Nephron progenitor cell (in vitro differentiated cells): ENCODE data around the gene MYO1D.

Source experiments
- DNase-seq: peaks from one replicate; pipeline ENCODE4 v3.0.0; 2021
- H3K27ac Mint-ChIP-seq: 2 replicates; pipeline ENCODE4 v1.8.0; 2021; ENCODE audit warnings: mild to moderate bottlenecking, moderate library complexity, mixed read lengths
- H3K27me3 Mint-ChIP-seq: 2 replicates; pipeline ENCODE4 v1.8.0; 2021; ENCODE audit warnings: mild to moderate bottlenecking, low read depth, mixed read lengths; ENCODE audit not compliant: poor library complexity
- H3K36me3 Mint-ChIP-seq: 2 replicates; pipeline ENCODE4 v1.8.0; 2021; ENCODE audit warnings: low read depth, mixed read lengths
- H3K4me1 Mint-ChIP-seq: 2 replicates; pipeline ENCODE4 v1.8.0; 2021; ENCODE audit warnings: mixed read lengths
- H3K4me3 Mint-ChIP-seq: 2 replicates; pipeline ENCODE4 v1.8.0; 2021; ENCODE audit warnings: mild to moderate bottlenecking, moderate library complexity, mixed read lengths
- H3K9me3 Mint-ChIP-seq: 2 replicates; pipeline ENCODE4 v1.8.0; 2021; ENCODE audit warnings: mild to moderate bottlenecking, moderate library complexity, mixed read lengths
- TF ChIP-seq, protein P1 (sequence below): fragments of 200-600 bp; sonication (generic); IDR thresholded peaks from 2 replicates; pipeline ENCODE4 v1.5.0; 2021; ENCODE audit warnings: antibody characterized with exemption

MYO1D gene

DNA sequence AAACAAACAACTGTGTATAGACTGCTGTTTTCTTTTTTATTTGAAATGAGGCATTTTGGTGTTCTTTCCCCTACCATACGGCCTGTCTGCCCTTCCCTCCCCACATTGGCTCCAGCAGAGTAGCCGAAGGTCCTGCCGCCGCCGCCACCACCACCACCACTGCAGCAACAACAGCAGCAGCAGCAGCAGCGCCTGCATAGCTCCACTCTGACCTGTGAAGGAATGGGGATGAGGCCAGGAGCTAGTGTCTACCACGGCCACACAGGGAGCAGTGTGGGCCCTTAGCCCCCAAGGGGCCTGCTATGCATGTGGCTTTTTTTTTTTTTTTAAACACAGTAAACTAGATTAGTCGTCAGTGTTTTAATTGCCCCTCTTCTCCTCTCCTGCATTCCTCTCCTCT is 395.7 kb downstream of the MYO1D start:
- Mint-ChIP-seq H3K4me3 (no peak overlapping the region), H3K9me3 (no peaks in the 10 kb centered on the region), H3K4me1 (peaks cover 29% of the 10 kb centered on the region), H3K27ac (no peak overlapping the region), H3K27me3 (peaks cover 2% of the 10 kb centered on the region), H3K36me3 (peaks cover 45% of the 10 kb centered on the region)
- DNase-seq = no peak
- TF ChIP-seq, protein P1, sequence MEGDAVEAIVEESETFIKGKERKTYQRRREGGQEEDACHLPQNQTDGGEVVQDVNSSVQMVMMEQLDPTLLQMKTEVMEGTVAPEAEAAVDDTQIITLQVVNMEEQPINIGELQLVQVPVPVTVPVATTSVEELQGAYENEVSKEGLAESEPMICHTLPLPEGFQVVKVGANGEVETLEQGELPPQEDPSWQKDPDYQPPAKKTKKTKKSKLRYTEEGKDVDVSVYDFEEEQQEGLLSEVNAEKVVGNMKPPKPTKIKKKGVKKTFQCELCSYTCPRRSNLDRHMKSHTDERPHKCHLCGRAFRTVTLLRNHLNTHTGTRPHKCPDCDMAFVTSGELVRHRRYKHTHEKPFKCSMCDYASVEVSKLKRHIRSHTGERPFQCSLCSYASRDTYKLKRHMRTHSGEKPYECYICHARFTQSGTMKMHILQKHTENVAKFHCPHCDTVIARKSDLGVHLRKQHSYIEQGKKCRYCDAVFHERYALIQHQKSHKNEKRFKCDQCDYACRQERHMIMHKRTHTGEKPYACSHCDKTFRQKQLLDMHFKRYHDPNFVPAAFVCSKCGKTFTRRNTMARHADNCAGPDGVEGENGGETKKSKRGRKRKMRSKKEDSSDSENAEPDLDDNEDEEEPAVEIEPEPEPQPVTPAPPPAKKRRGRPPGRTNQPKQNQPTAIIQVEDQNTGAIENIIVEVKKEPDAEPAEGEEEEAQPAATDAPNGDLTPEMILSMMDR = no peak

DNA sequence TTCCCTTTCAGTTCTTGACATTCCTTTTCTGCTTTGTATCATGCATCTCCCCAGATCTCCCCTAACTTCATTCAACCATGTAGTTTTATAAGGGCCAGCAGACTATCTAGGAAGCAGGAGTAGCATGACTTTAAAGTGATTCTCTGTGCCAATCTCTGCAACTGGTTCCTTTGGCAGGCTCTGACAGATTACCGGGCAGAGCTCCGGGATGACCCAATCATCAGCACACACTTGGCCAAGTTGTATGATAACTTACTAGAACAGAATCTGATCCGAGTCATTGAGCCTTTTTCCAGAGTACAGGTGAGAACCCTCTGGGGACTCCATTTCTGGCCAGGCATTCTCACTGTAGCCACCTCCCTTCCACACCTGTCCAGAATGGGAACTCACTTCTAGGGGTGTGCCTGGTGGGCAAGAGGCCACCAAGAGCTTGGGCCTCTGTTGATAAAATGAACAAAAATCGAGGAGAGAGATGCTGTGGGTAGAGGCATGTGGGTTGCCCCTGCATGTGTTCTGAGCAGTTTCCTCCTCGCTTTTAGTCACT is 397.8 kb downstream of the MYO1D start:
- Mint-ChIP-seq H3K36me3 (peaks cover 60% of the 10 kb centered on the region), H3K27me3 (no peaks in the 10 kb centered on the region), H3K4me1 (peaks cover 19% of the 10 kb centered on the region), H3K9me3 (no peaks in the 10 kb centered on the region), H3K4me3 (no peak overlapping the region), H3K27ac (no peak overlapping the region)
- TF ChIP-seq, protein P1 = no peak
- no peak for DNase-seq

DNA sequence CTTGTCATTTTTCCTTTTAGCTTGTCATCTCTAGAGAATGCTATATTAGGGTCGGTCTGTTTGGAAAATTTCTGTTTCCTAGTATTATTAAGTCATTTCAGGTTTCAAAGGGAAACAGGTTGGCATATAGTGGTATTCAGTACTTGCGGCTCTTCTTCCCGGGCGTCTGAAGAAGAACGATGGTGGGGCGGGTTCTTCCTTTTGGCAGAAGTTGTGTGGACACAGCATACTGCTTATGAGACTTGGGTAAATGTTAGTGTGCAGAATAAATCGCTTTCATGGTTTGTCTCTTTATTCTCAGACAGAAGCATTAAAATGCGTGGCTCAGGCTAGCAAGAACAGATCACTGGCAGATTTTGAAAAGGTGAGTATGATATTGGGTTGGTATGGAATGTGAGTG is 399.7 kb downstream of the MYO1D start:
- Mint-ChIP-seq H3K9me3 (no peaks in the 10 kb centered on the region), H3K4me3 (no peak overlapping the region), H3K27me3 (no peaks in the 10 kb centered on the region), H3K27ac (no peak overlapping the region), H3K36me3 (peaks cover 70% of the 10 kb centered on the region), H3K4me1 (peaks cover under 1% of the 10 kb centered on the region)
- TF ChIP-seq, protein P1 = no peak
- no peak for DNase-seq

DNA sequence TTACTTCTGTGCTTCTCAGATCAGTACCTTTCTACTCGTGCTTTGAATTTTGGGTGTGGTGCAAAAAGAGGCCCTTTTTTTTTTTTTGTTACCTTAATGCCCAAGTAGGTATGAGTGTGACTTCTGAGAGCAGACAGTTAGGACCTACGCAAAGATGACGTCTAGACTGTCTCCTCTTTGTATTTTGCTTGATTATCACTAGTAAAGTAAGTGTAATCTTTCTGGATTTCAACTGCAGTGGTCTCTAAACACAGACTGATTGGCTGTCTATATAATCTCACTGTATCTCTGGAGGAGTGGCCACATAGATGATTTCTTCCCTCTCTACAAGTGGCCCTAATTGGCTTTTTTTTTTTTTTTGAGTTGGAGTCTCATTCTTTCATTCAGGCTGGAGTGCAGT is 401.7 kb downstream of the MYO1D start:
- peaks cover 84% of the 10 kb centered on the region for H3K36me3 Mint-ChIP-seq
- H3K27me3 Mint-ChIP-seq = no peaks in the 10 kb centered on the region
- no peak overlapping the region for H3K4me3 Mint-ChIP-seq
- no peaks in the 10 kb centered on the region for H3K4me1 Mint-ChIP-seq
- no peaks in the 10 kb centered on the region for H3K9me3 Mint-ChIP-seq
- TF ChIP-seq, protein P1 = no peak
- H3K27ac Mint-ChIP-seq = no peak overlapping the region
- no peak for DNase-seq

DNA sequence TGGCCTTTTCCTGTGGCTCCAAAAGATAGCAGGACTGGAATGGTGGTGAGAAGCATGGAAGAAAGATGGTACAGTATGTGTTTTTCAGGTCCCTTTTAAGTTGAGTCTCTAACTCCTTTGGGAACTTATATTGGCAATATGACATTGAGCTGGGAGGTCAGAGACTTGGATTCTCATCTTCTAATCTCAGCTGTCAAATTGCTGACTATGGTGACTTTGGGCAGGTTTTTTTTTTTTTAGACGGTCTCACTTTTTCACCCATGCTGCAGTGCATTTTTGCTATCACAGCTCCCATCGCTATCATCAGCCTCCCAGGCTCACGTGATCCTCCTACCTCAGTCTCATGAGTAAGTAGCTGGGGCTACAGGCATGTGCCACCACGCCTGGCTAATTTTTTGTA is 405.3 kb downstream of the MYO1D start:
- no peak overlapping the region for H3K4me3 Mint-ChIP-seq
- peaks cover 80% of the 10 kb centered on the region for H3K36me3 Mint-ChIP-seq
- no peaks in the 10 kb centered on the region for H3K4me1 Mint-ChIP-seq
- DNase-seq = no peak
- no peaks in the 10 kb centered on the region for H3K27me3 Mint-ChIP-seq
- no peaks in the 10 kb centered on the region for H3K9me3 Mint-ChIP-seq
- no peak overlapping the region for H3K27ac Mint-ChIP-seq
- TF ChIP-seq, protein P1 = no peak

DNA sequence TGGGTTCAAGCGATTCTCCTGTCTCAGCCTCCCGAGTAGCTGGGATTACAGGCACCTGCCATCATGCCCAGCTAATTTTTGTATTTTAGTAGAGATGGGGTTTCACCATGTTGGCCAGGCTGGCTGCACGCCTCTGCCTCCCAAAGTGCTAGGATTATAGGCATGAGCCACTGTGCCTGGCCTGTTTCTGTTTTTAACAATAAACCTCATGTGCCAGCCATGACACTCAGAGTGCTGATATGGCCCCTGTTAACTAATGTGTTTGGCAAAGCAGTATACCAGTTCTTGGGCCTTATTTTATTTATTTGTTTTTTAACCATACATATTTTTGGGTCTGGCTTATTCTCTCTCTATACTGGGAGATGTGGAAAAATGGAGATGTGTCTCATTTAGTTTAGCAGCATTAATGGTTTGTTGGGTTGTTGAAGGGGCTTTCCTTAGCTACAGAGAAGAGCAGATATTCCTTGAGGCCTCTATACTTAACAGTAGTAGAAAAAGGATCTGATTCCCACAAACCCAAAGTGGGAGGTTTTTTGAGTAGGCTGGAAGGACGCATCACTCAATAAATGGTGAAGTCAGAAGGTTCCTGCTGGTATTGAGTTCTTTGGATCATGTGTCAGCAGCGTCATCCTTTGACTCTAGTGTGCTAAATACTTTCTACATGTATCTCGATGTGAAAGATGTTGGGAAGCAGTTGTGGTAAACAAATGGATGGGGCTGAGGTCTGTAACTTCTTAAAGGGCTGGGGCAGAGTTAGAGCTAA is 406.3 kb downstream of the MYO1D start:
- TF ChIP-seq, protein P1 = no peak
- Mint-ChIP-seq H3K27ac (no peak overlapping the region), H3K9me3 (no peaks in the 10 kb centered on the region), H3K27me3 (no peaks in the 10 kb centered on the region), H3K4me3 (no peak overlapping the region), H3K36me3 (peaks cover 82% of the 10 kb centered on the region), H3K4me1 (no peaks in the 10 kb centered on the region)
- DNase-seq = no peak
